Measurements from ENCODE around the gene PLXND1.

Gene PLXND1

GRCh38 chr3:129575997-129576384, 30.5 kb downstream of the PLXND1 start:
- DNase-seq (ENCODE audit: insufficient read length) (no peak), FAIRE-seq (no peak)
- no peak for TF ChIP-seq TAF1 (IDR thresholded peaks at IDR 0.05; ENCODE audit: borderline replicate concordance, low read depth, low read length)
- TF ChIP-seq POLR2A (IDR thresholded peaks at IDR 0.05; ENCODE audit: low read depth, low read length): no peak

GRCh38 chr3:129575233-129575996, 31.1 kb downstream of the PLXND1 start:
- TF ChIP-seq POLR2AphosphoS5 (IDR thresholded peaks at IDR 0.05; ENCODE audit: low read depth, low read length) (no peak), POLR2A (IDR thresholded peaks at IDR 0.05; ENCODE audit: low read depth, low read length) (no peak), TAF1 (IDR thresholded peaks at IDR 0.05; ENCODE audit: borderline replicate concordance, low read depth, low read length) (no peak)
- FAIRE-seq: no peak
- no peak for DNase-seq (ENCODE audit: insufficient read length)

- DNase-seq (ENCODE audit: insufficient read length): no peak
- FAIRE-seq: no peak
- TF ChIP-seq TAF1 (IDR thresholded peaks at IDR 0.05; ENCODE audit: borderline replicate concordance, low read depth, low read length) (no peak), POLR2AphosphoS5 (IDR thresholded peaks at IDR 0.05; ENCODE audit: low read depth, low read length) (no peak), POLR2A (IDR thresholded peaks at IDR 0.05; ENCODE audit: low read depth, low read length) (no peak)
These were observed 32.3 kb downstream of the PLXND1 start for GRCh38 chr3:129574206-129574605.

- DNase-seq (ENCODE audit: insufficient read length) (no peak), FAIRE-seq (no peak)
- no peak for TF ChIP-seq POLR2A (IDR thresholded peaks at IDR 0.05; ENCODE audit: low read depth, low read length)
- TF ChIP-seq POLR2AphosphoS5 (IDR thresholded peaks at IDR 0.05; ENCODE audit: low read depth, low read length): no peak
These were observed 33.0 kb downstream of the PLXND1 start for GRCh38 chr3:129573493-129573892.

GRCh38 chr3:129572603-129573002, 33.9 kb downstream of the PLXND1 start:
- TF ChIP-seq TAF1 (IDR thresholded peaks at IDR 0.05; ENCODE audit: borderline replicate concordance, low read depth, low read length): no peak
- no peak for TF ChIP-seq POLR2A (IDR thresholded peaks at IDR 0.05; ENCODE audit: low read depth, low read length)
- TF ChIP-seq POLR2AphosphoS5 (IDR thresholded peaks at IDR 0.05; ENCODE audit: low read depth, low read length): no peak
- FAIRE-seq (no peak), DNase-seq (ENCODE audit: insufficient read length) (no peak)

- FAIRE-seq (no peak), DNase-seq (ENCODE audit: insufficient read length) (no peak)
- TF ChIP-seq POLR2AphosphoS5 (IDR thresholded peaks at IDR 0.05; ENCODE audit: low read depth, low read length) (no peak), POLR2A (IDR thresholded peaks at IDR 0.05; ENCODE audit: low read depth, low read length) (no peak), TAF1 (IDR thresholded peaks at IDR 0.05; ENCODE audit: borderline replicate concordance, low read depth, low read length) (no peak)
These were observed 34.6 kb downstream of the PLXND1 start for GRCh38 chr3:129571605-129572547.

- TF ChIP-seq TAF1 (IDR thresholded peaks at IDR 0.05; ENCODE audit: borderline replicate concordance, low read depth, low read length) (no peak), POLR2AphosphoS5 (IDR thresholded peaks at IDR 0.05; ENCODE audit: low read depth, low read length) (no peak), POLR2A (IDR thresholded peaks at IDR 0.05; ENCODE audit: low read depth, low read length) (no peak)
- FAIRE-seq: no peak
- DNase-seq (ENCODE audit: insufficient read length): no peak
These were observed 36.6 kb downstream of the PLXND1 start for GRCh38 chr3:129569856-129570255.

- DNase-seq (ENCODE audit: insufficient read length): no peak
- FAIRE-seq: no peak
- TF ChIP-seq POLR2A (IDR thresholded peaks at IDR 0.05; ENCODE audit: low read depth, low read length) (no peak), TAF1 (IDR thresholded peaks at IDR 0.05; ENCODE audit: borderline replicate concordance, low read depth, low read length) (no peak), POLR2AphosphoS5 (IDR thresholded peaks at IDR 0.05; ENCODE audit: low read depth, low read length) (no peak)
These were observed 38.5 kb downstream of the PLXND1 start for GRCh38 chr3:129567939-129568338.

GRCh38 chr3:129567176-129567705, 39.2 kb downstream of the PLXND1 start:
- DNase-seq (ENCODE audit: insufficient read length) (no peak), FAIRE-seq (no peak)
- TF ChIP-seq POLR2AphosphoS5 (IDR thresholded peaks at IDR 0.05; ENCODE audit: low read depth, low read length) (no peak), TAF1 (IDR thresholded peaks at IDR 0.05; ENCODE audit: borderline replicate concordance, low read depth, low read length) (no peak), POLR2A (IDR thresholded peaks at IDR 0.05; ENCODE audit: low read depth, low read length) (no peak)

- TF ChIP-seq TAF1 (IDR thresholded peaks at IDR 0.05; ENCODE audit: borderline replicate concordance, low read depth, low read length) (no peak), POLR2AphosphoS5 (IDR thresholded peaks at IDR 0.05; ENCODE audit: low read depth, low read length) (no peak), POLR2A (IDR thresholded peaks at IDR 0.05; ENCODE audit: low read depth, low read length) (no peak)
- DNase-seq (ENCODE audit: insufficient read length) (no peak), FAIRE-seq (no peak)
These were observed 40.6 kb downstream of the PLXND1 start for GRCh38 chr3:129565902-129566301.

- FAIRE-seq (no peak), DNase-seq (ENCODE audit: insufficient read length) (no peak)
- TF ChIP-seq POLR2A (IDR thresholded peaks at IDR 0.05; ENCODE audit: low read depth, low read length): no peak
- TF ChIP-seq TAF1 (IDR thresholded peaks at IDR 0.05; ENCODE audit: borderline replicate concordance, low read depth, low read length): no peak
- no peak for TF ChIP-seq POLR2AphosphoS5 (IDR thresholded peaks at IDR 0.05; ENCODE audit: low read depth, low read length)
These were observed 41.4 kb downstream of the PLXND1 start for GRCh38 chr3:129564981-129565644.

Measured in GM12892 (cell line).